CD4-positive, alpha-beta T cell treated with Interleukin-15 for 1 hour (primary cell): ENCODE measurements around the gene IGF2BP2.

ENCODE experiments used
- DNase-seq: peaks from one replicate; pipeline ENCODE4 v3.0.0-alpha.2; 2020

The IGF2BP2 gene

GRCh38 chr3:185730550-185730949 is 94.3 kb downstream of the IGF2BP2 start:
- no peak for DNase-seq

- no peak for DNase-seq
Observed at GRCh38 chr3:185729337-185730055, 95.3 kb downstream of the IGF2BP2 start.

- DNase-seq = no peak
Observed at GRCh38 chr3:185728630-185729336, 96.1 kb downstream of the IGF2BP2 start.

- DNase-seq = no peak
Observed at GRCh38 chr3:185727873-185728272, 97.0 kb downstream of the IGF2BP2 start.

- no peak for DNase-seq
Observed at GRCh38 chr3:185726254-185726967, 98.4 kb downstream of the IGF2BP2 start.

GRCh38 chr3:185724761-185725160 is 100.1 kb downstream of the IGF2BP2 start:
- DNase-seq = no peak

- no peak for DNase-seq
Observed at GRCh38 chr3:185724251-185724650, 100.6 kb downstream of the IGF2BP2 start.

- DNase-seq = no peak
Observed at GRCh38 chr3:185722881-185723280, 102.0 kb downstream of the IGF2BP2 start.

GRCh38 chr3:185721970-185722369 is 102.9 kb downstream of the IGF2BP2 start:
- DNase-seq = no peak

- no peak for DNase-seq
Observed at GRCh38 chr3:185720326-185720725, 104.5 kb downstream of the IGF2BP2 start.

GRCh38 chr3:185718736-185719593 is 105.9 kb downstream of the IGF2BP2 start:
- DNase-seq = no peak

- DNase-seq = no peak
Observed at GRCh38 chr3:185717627-185718402, 107.0 kb downstream of the IGF2BP2 start.

- DNase-seq = no peak
Observed at GRCh38 chr3:185717121-185717520, 107.7 kb downstream of the IGF2BP2 start.

GRCh38 chr3:185716436-185717108 is 108.3 kb downstream of the IGF2BP2 start:
- no peak for DNase-seq

GRCh38 chr3:185715091-185715490 is 109.8 kb downstream of the IGF2BP2 start:
- DNase-seq = no peak

GRCh38 chr3:185714085-185714484 is 110.8 kb downstream of the IGF2BP2 start:
- no peak for DNase-seq

- DNase-seq = no peak
Observed at GRCh38 chr3:185713015-185713414, 111.8 kb downstream of the IGF2BP2 start.

- no peak for DNase-seq
Observed at GRCh38 chr3:185712337-185712736, 112.5 kb downstream of the IGF2BP2 start.

- no peak for DNase-seq
Observed at GRCh38 chr3:185711255-185711870, 113.5 kb downstream of the IGF2BP2 start.

GRCh38 chr3:185709251-185709955 is 115.4 kb downstream of the IGF2BP2 start:
- DNase-seq = no peak
